Measurements from ENCODE around the gene SCYGR4. TPM values are rescaled to one million over a fixed set of nuclear protein-coding genes. Genes with fewer than 3 reads are reported as not detected.

SCYGR4 gene
- total and polyA plus RNA-seq, 9 of the 15 experiments (the other 6 are each of a cell fraction or from before 2014, with no cell fraction given), result 0.09 TPM; not detected in 8

- TF ChIP-seq THRA (IDR thresholded peaks at IDR 0.05), result no peak
- no peak for TF ChIP-seq SRF (CRISPR knock-in tag; IDR thresholded peaks at IDR 0.05)
- TF ChIP-seq MEIS2 (IDR thresholded peaks at IDR 0.05; ENCODE audit: partially characterized antibody), result no peak
- TF ChIP-seq ELK1 (CRISPR knock-in tag; IDR thresholded peaks at IDR 0.05), result no peak
- TF ChIP-seq ZFP36 (IDR thresholded peaks at IDR 0.05; ENCODE audit: low read depth, low read length, partially characterized antibody), result no peak
These were observed 20.3 kb upstream of the SCYGR4 start (continued) for GRCh38 chr2:227597036-227597435.

- H3K4me2 ChIP-seq (ENCODE audit: insufficient read depth, low read length), result no peak overlapping the region
- no peaks in the 10 kb centered on the region for H3K79me2 ChIP-seq (ENCODE audit: control insufficient read depth, insufficient read depth, low read length)
- ChIA-PET CTCF (ENCODE audit: low intra/inter-chr PET ratio) (no interaction called here), POLR2A (interaction anchor here (0.7 kb wide), 1 partner anchor 77 kb away, joined by 3 read pairs; no protein-coding TSS in a partner anchor)
- intact Hi-C loops (cut with micrococcal nuclease) (no loop called here), in situ Hi-C loops (cut with MboI) (no loop called here)
- no TSS peak for BruUV-seq (replicated peaks)
- H4K20me1 ChIP-seq (replicated peaks; ENCODE audit: control insufficient read depth, insufficient read depth, low read length), result no peaks in the 10 kb centered on the region
- no peak overlapping the region for H3K4me3 ChIP-seq
- H3K9ac ChIP-seq (ENCODE audit: insufficient read depth in 1 of 2, low read depth in 2 of 2, low read length in 2 of 2), result no peak overlapping the region
- H3K27ac ChIP-seq (ENCODE audit: extremely low read depth, low read depth, low read length), result no peak overlapping the region
- H3K9me3 ChIP-seq (replicated peaks; ENCODE audit: control insufficient read depth, insufficient read depth, low read depth, low read length), result no peaks in the 10 kb centered on the region
- no peak overlapping the region for H2AFZ ChIP-seq (ENCODE audit: low read depth, low read length)
- ATAC-seq (no peak), DNase-seq (ENCODE audit: extremely low read depth in 1 of 4, low spot score in 3 of 4) (no peak), FAIRE-seq (no peak)
- TF ChIP-seq TAF7 (tag; IDR thresholded peaks at IDR 0.05) (no peak), SMARCB1 (IDR thresholded peaks at IDR 0.05; ENCODE audit: insufficient read length, low read depth) (no peak)
- no peaks in the 10 kb centered on the region for H3K9me1 ChIP-seq (ENCODE audit: control insufficient read depth, insufficient read depth, low read length)
- no peaks in the 10 kb centered on the region for H3K4me1 ChIP-seq (replicated peaks in 1 of 2; ENCODE audit: control insufficient read depth in 2 of 2, insufficient read depth in 2 of 2, low read length in 2 of 2)
- WGBS (ENCODE audit: insufficient coverage, low coverage, missing lambda C conversion rate), result 0% methylated on average over 2 of the region's 4 CpGs
- peaks cover 0 to 32% of the 10 kb centered on the region in 2 experiments; a peak in 2 of 5 replicates for H3K27me3 ChIP-seq (ENCODE audit: control insufficient read depth in 2 of 2, insufficient read depth in 2 of 2, low read length in 2 of 2)
- no peaks in the 10 kb centered on the region for H3K36me3 ChIP-seq (ENCODE audit: control insufficient read depth, insufficient read depth, low read length)
These were observed 19.3 kb upstream of the SCYGR4 start for GRCh38 chr2:227597998-227598397.

All from K562 (cell line).